ENCODE results near the gene DNPH1. TPM values are rescaled to one million over a fixed set of nuclear protein-coding genes. Genes with fewer than 3 reads are reported as not detected.

DNPH1 gene
- total and polyA plus RNA-seq, 2 experiments from 2014 or later, result 29.2 to 50.0 TPM

- no peak overlapping the region for H3K27ac Mint-ChIP-seq
- H3K9me2 ChIP-seq (ENCODE audit: insufficient read depth), result no peaks in the 10 kb centered on the region
- peaks cover 29% of the 10 kb centered on the region for H3K36me3 ChIP-seq (ENCODE audit: insufficient read depth)
- H2AFZ ChIP-seq, result no peak overlapping the region
- peaks cover 26% of the 10 kb centered on the region for H3K27me3 Mint-ChIP-seq (ENCODE audit: insufficient read depth, low read depth, poor library complexity)
- H3K79me2 ChIP-seq (replicated peaks; ENCODE audit: insufficient read depth), result peaks cover 32% of the 10 kb centered on the region
- no peak overlapping the region for H3K4me2 ChIP-seq
- no peak for ATAC-seq
- H3K27me3 ChIP-seq (ENCODE audit: insufficient read depth), result peaks cover 9% of the 10 kb centered on the region
- peaks cover 33% of the 10 kb centered on the region for H3K4me1 Mint-ChIP-seq
- no peak overlapping the region for H3K4me3 ChIP-seq
- peaks cover 24% of the 10 kb centered on the region for H3K4me1 ChIP-seq (ENCODE audit: insufficient read depth)
- H3K27ac ChIP-seq (ENCODE audit: low read depth), result no peak overlapping the region
- no peaks in the 10 kb centered on the region; the same call in 2 of the 3 replicates for H3K9me3 Mint-ChIP-seq
- H3F3A ChIP-seq (replicated peaks; ENCODE audit: low read depth), result peaks cover 12% of the 10 kb centered on the region; the same call in 1 of the 2 replicates
- H4K20me1 ChIP-seq (replicated peaks; ENCODE audit: insufficient read depth), result peaks cover 19% of the 10 kb centered on the region
- H3K4me3 Mint-ChIP-seq, result no peak overlapping the region
- H3K36me3 Mint-ChIP-seq (ENCODE audit: low read depth), result peaks cover 61% of the 10 kb centered on the region
- TF ChIP-seq EZH2 (IDR thresholded peaks at IDR 0.05; ENCODE audit: low read depth, unreplicated experiment), result no peak
- TF ChIP-seq JUNB (IDR thresholded peaks at IDR 0.05; ENCODE audit: unreplicated experiment), result no peak
- TF ChIP-seq POLR2AphosphoS5 (IDR thresholded peaks at IDR 0.05; ENCODE audit: low read depth), result no peak
- no peak for TF ChIP-seq CTCF (conservative IDR thresholded peaks at IDR 0.05; ENCODE audit: low read depth in 2 of 2)
- no peak for TF ChIP-seq ZNF462 (CRISPR knock-in tag; IDR thresholded peaks at IDR 0.05)
- no peak for TF ChIP-seq CREB1 (CRISPR knock-in tag; IDR thresholded peaks at IDR 0.05; ENCODE audit: low read depth)
- TF ChIP-seq REST (IDR thresholded peaks at IDR 0.05; ENCODE audit: unreplicated experiment), result no peak
- no peak for TF ChIP-seq ETS1 (IDR thresholded peaks at IDR 0.05)
- no peak for TF ChIP-seq ZNF114 (CRISPR knock-in tag; IDR thresholded peaks at IDR 0.05)
- no peak for DNase-seq (ENCODE audit: low spot score)
Observed at GRCh38 chr6:43176423-43176786, 52.9 kb downstream of the DNPH1 start.
